ENCODE data around the gene IL1B.

- TF ChIP-seq CTCF (IDR thresholded peaks at IDR 0.05; ENCODE audit: low read depth, low read length, poor library complexity, severe bottlenecking) = no peak
- no peak for TF ChIP-seq EZH2phosphoT487 (IDR thresholded peaks at IDR 0.05; ENCODE audit: borderline replicate concordance, low read length)
Observed at GRCh38 chr2:112881217-112881985, 44.8 kb upstream of the IL1B start.

All from DOHH2 (cell line).